ENCODE results near the gene TNNC2. TPM values are rescaled to one million over a fixed set of nuclear protein-coding genes. Genes with fewer than 3 reads are reported as not detected.
"Not testable (repeated sequence)": the region's sequence is repeated elsewhere in the genome, so short reads cannot be mapped to it uniquely, and the experiment has no call there.

TNNC2 gene
- total RNA-seq, 2 donors from 2014 or later, result 0.51 TPM; not detected in 1

- H3K27ac ChIP-seq (ENCODE audit: low read depth, low read length), result no peak overlapping the region
- H3K9me3 ChIP-seq (ENCODE audit: control insufficient read depth, low read length), result no peaks in the 10 kb centered on the region
- peaks cover 59% of the 10 kb centered on the region for H3K36me3 ChIP-seq (ENCODE audit: control insufficient read depth, insufficient read depth, low read length)
- Mint-ChIP-seq H3K4me3 (no peak overlapping the region), H3K9me3 (no peaks in the 10 kb centered on the region), H3K27me3 (ENCODE audit: insufficient read depth) (no peaks in the 10 kb centered on the region), H3K4me1 (no peaks in the 10 kb centered on the region), H3K27ac (no peak overlapping the region), H3K36me3 (ENCODE audit: low read depth) (peaks cover 53% of the 10 kb centered on the region)
- no peak for TF ChIP-seq CTCF (conservative IDR thresholded peaks at IDR 0.05)
- no peak for DNase-seq
- no peak overlapping the region for H3K9ac ChIP-seq (ENCODE audit: extremely low read depth, low read length, poor library complexity, severe bottlenecking)
- H3K27me3 ChIP-seq (ENCODE audit: control insufficient read depth, insufficient read depth, low read length, poor library complexity, severe bottlenecking), result no peaks in the 10 kb centered on the region
- 88 to 90% methylated on average over 7 of the region's 7 CpGs for WGBS, 2 experiments (ENCODE audit: insufficient coverage in 1 of 2, insufficient read length in 1 of 2)
- H3K4me3 ChIP-seq (ENCODE audit: low read length), result no peak overlapping the region
- no peaks in the 10 kb centered on the region for H3K4me1 ChIP-seq (ENCODE audit: control insufficient read depth, insufficient read depth, low read length)
Measured at GRCh38 chr20:45801851-45802250, 25.3 kb downstream of the TNNC2 start.

GRCh38 chr20:45798935-45799642 is 28.0 kb downstream of the TNNC2 start:
- H3K27ac Mint-ChIP-seq, result no peak overlapping the region
- Histone ChIP-seq H3K4me3 (ENCODE audit: low read length) (no peak overlapping the region), H3K27me3 (ENCODE audit: control insufficient read depth, insufficient read depth, low read length, poor library complexity, severe bottlenecking) (no peaks in the 10 kb centered on the region), H3K9me3 (ENCODE audit: control insufficient read depth, low read length) (no peaks in the 10 kb centered on the region), H3K36me3 (ENCODE audit: control insufficient read depth, insufficient read depth, low read length) (peaks cover 59% of the 10 kb centered on the region), H3K4me1 (ENCODE audit: control insufficient read depth, insufficient read depth, low read length) (no peaks in the 10 kb centered on the region), H3K9ac (ENCODE audit: extremely low read depth, low read length, poor library complexity, severe bottlenecking) (no peak overlapping the region), H3K27ac (ENCODE audit: low read depth, low read length) (no peak overlapping the region)
- H3K4me3 Mint-ChIP-seq, result no peak overlapping the region
- H3K4me1 Mint-ChIP-seq, result no peaks in the 10 kb centered on the region
- peak; percentile 90 for DNase-seq
- no peaks in the 10 kb centered on the region for H3K9me3 Mint-ChIP-seq
- H3K36me3 Mint-ChIP-seq (ENCODE audit: low read depth), result peaks cover 54% of the 10 kb centered on the region
- H3K27me3 Mint-ChIP-seq (ENCODE audit: insufficient read depth), result no peaks in the 10 kb centered on the region
- peak; percentile 89 for TF ChIP-seq CTCF (conservative IDR thresholded peaks at IDR 0.05)
- WGBS, 2 experiments (ENCODE audit: insufficient coverage in 1 of 2, insufficient read length in 1 of 2), result 52 to 56% methylated on average over 3 to 4 of the region's 4 CpGs

- H3K27me3 ChIP-seq (ENCODE audit: control insufficient read depth, insufficient read depth, low read length, poor library complexity, severe bottlenecking); H3K4me3 ChIP-seq (ENCODE audit: low read length); H3K9me3 ChIP-seq (ENCODE audit: control insufficient read depth, low read length); H3K4me1 ChIP-seq (ENCODE audit: control insufficient read depth, insufficient read depth, low read length); H3K27ac ChIP-seq (ENCODE audit: low read depth, low read length); H3K27me3 Mint-ChIP-seq (ENCODE audit: insufficient read depth); DNase-seq; H3K27ac Mint-ChIP-seq; H3K4me1 Mint-ChIP-seq; H3K4me3 Mint-ChIP-seq; H3K9ac ChIP-seq (ENCODE audit: extremely low read depth, low read length, poor library complexity, severe bottlenecking); H3K9me3 Mint-ChIP-seq: not testable (repeated sequence)
- peaks cover 52% of the 10 kb centered on the region for H3K36me3 Mint-ChIP-seq (ENCODE audit: low read depth)
- WGBS, 2 experiments (ENCODE audit: insufficient coverage in 1 of 2, insufficient read length in 1 of 2), result 91% methylated on average over 2 of the region's 3 CpGs; no CpG with 5 or more reads in 1 of the 2 experiments
- H3K36me3 ChIP-seq (ENCODE audit: control insufficient read depth, insufficient read depth, low read length), result peaks cover 55% of the 10 kb centered on the region
Measured at GRCh38 chr20:45797955-45798354, 29.2 kb downstream of the TNNC2 start.

GRCh38 chr20:45797510-45797909 is 29.6 kb downstream of the TNNC2 start:
- H3K36me3 ChIP-seq (ENCODE audit: control insufficient read depth, insufficient read depth, low read length), result peaks cover 51% of the 10 kb centered on the region
- H3K9me3 ChIP-seq (ENCODE audit: control insufficient read depth, low read length); H3K4me3 Mint-ChIP-seq; H3K27me3 ChIP-seq (ENCODE audit: control insufficient read depth, insufficient read depth, low read length, poor library complexity, severe bottlenecking); H3K27me3 Mint-ChIP-seq (ENCODE audit: insufficient read depth); H3K4me1 Mint-ChIP-seq; H3K9ac ChIP-seq (ENCODE audit: extremely low read depth, low read length, poor library complexity, severe bottlenecking); H3K4me1 ChIP-seq (ENCODE audit: control insufficient read depth, insufficient read depth, low read length); H3K4me3 ChIP-seq (ENCODE audit: low read length); DNase-seq; H3K27ac ChIP-seq (ENCODE audit: low read depth, low read length); H3K9me3 Mint-ChIP-seq; H3K27ac Mint-ChIP-seq: not testable (repeated sequence)
- WGBS, 2 experiments (ENCODE audit: insufficient coverage in 1 of 2, insufficient read length in 1 of 2), result no CpG with 5 or more reads among the region's 1 CpG
- peaks cover 52% of the 10 kb centered on the region for H3K36me3 Mint-ChIP-seq (ENCODE audit: low read depth)

Measured in endodermal cell (in vitro differentiated cells).